WTC11 (cell line): ENCODE data around the gene ARSK.

ENCODE experiments used
- CTCF ChIP-seq: fragments of 200-600 bp; IDR thresholded peaks from 2 replicates; pipeline ENCODE4 v1.8.0; 2022; ENCODE audit warnings: antibody characterized with exemption
- FOXJ3 ChIP-seq: sonication (generic); formaldehyde crosslinking; IDR thresholded peaks from 2 replicates; pipeline ENCODE4 v1.9.0; 2021; ENCODE audit warnings: missing genetic modification reagents, mild to moderate bottlenecking, borderline replicate concordance
- TEAD4 ChIP-seq: sonication (generic); formaldehyde crosslinking; IDR thresholded peaks from 2 replicates; pipeline ENCODE4 v1.8.0; 2022; ENCODE audit warnings: mild to moderate bottlenecking, missing genetic modification reagents
- ZNF138 ChIP-seq: sonication (generic); formaldehyde crosslinking; conservative IDR thresholded peaks from 2 replicates; pipeline ENCODE4 v1.8.1; 2022; ENCODE audit warnings: mild to moderate bottlenecking, moderate library complexity, missing genetic modification reagents
- ZNF219 ChIP-seq: sonication (generic); formaldehyde crosslinking; IDR thresholded peaks from 2 replicates; pipeline ENCODE4 v1.8.0; 2023; ENCODE audit warnings: missing genetic modification reagents, mild to moderate bottlenecking, borderline replicate concordance
- ZNF232 ChIP-seq: sonication (generic); formaldehyde crosslinking; IDR thresholded peaks from 2 replicates; pipeline ENCODE4 v1.8.0; 2022; ENCODE audit warnings: mild to moderate bottlenecking, missing genetic modification reagents

DNA sequence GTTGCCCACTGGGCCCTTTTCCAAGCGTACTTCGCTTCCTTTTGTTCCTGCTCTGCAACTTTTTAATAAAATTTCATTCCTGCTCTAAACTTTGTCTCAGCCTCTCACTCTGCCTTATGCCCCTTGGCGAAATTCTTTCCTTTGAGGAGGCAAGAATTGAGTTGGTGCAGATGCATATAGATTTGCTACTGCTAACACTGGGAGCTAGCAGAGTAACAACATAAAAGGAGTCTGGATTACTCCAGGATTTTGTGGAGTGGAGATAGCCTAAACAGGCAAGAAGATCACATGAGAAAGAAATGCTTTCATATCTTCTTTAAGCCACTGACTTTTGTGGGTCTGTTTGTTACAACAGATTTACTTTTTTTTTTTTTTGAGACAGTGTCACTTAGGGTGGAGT is 78.8 kb downstream of the ARSK start:
- TF ChIP-seq TEAD4 (CRISPR knock-in tag) (no peak), ZNF138 (CRISPR knock-in tag) (no peak), ZNF219 (CRISPR knock-in tag) (no peak), ZNF232 (CRISPR knock-in tag) (no peak), FOXJ3 (CRISPR knock-in tag) (no peak), CTCF (no peak)
